HCT116 (cell line): ENCODE measurements around the gene TACC2. TPM values are rescaled to one million over a fixed set of nuclear protein-coding genes. Genes with fewer than 3 reads are reported as not detected.

Experiments used
- ATAC-seq: fragments of 200-7000 bp; cut with Tn5 transposase; 2 replicates; pipeline ENCODE4 v1.9.1; 2020; ENCODE audit warnings: mild to moderate bottlenecking, moderate library complexity
- BruUV-seq: library from RNA; stranded (reverse); fragments of 400-500 nt; replicated peaks from 2 replicates; lab custom pipeline; 2021; lab: Mats Ljungman, UMichigan
- CTCF ChIA-PET: fragments of 300-600 bp; sonication (Branson Sonifier 250); formaldehyde crosslinking; loops from one replicate; lab custom pipeline; 2021; ENCODE audit warnings: antibody characterized with exemption; lab: Charles Lee
- POLR2A ChIA-PET: fragments of 300-600, 350-600 bp; sonication (Branson Sonifier 250); formaldehyde crosslinking; loops from one replicate; lab custom pipeline; 2021; ENCODE audit warnings: antibody characterized with exemption; lab: Charles Lee
- RAD21 ChIA-PET, 2 experiments: fragments of 300-600 bp; sonication (Branson Sonifier 250); formaldehyde crosslinking; loops; one replicate each; lab custom pipeline; 2023; ENCODE audit warnings: low total read pairs in 2 of 2; ENCODE audit not compliant: uncharacterized antibody in 2 of 2, unreplicated experiment in 2 of 2, low non-redundant PET in 1 of 2; lab: Charles Lee
- DNase-seq: peaks from one replicate; pipeline ENCODE4 v3.0.0-alpha.2; 2010; ENCODE audit warnings: low read depth, low spot score
- H2AFZ ChIP-seq: fragments of 200-600 bp; shearing (Covaris generic), sonication (generic); 2 replicates; pipeline ENCODE4 v1.6.1; 2017; ENCODE audit warnings: low read depth, mixed run types, mixed read lengths, antibody characterized with exemption, low read length; ENCODE audit not compliant: poor library complexity, severe bottlenecking
- H3K27ac ChIP-seq: 2 replicates; pipeline ENCODE4 v1.5.1; 2012; ENCODE audit warnings: low read depth, low read length
- H3K27me3 ChIP-seq: fragments of 200-600 bp; sonication (generic); 2 replicates; pipeline ENCODE4 v1.6.1; 2016; ENCODE audit warnings: mixed run types, low read length, mixed read lengths; ENCODE audit not compliant: insufficient read depth
- H3K36me3 ChIP-seq, 2 experiments: fragments of 200-500 bp in 1 of 2; fragments of 200-600 bp in 1 of 2; sonication (Bioruptor generic) in 1 of 2; sonication (generic) in 1 of 2; 2 replicates each; pipeline versions ENCODE4 v1.5.1 to v1.6.1; 2014 to 2016; ENCODE audit warnings: low read length in 2 of 2, inconsistent platforms in 1 of 2, mixed read lengths in 1 of 2, mixed run types in 1 of 2; ENCODE audit not compliant: insufficient read depth in 2 of 2, control insufficient read depth in 1 of 2
- H3K4me1 ChIP-seq, 2 experiments: fragments of 200-600 bp in 1 of 2; sonication (generic) in 1 of 2; 2 replicates each; pipeline versions ENCODE4 v1.5.1 to v1.6.1; 2012 to 2017; ENCODE audit warnings: low read length in 2 of 2, inconsistent platforms in 1 of 2, mild to moderate bottlenecking in 1 of 2, mixed read lengths in 1 of 2, mixed run types in 1 of 2, moderate library complexity in 1 of 2; ENCODE audit not compliant: insufficient read depth in 2 of 2, control insufficient read depth in 1 of 2
- H3K4me2 ChIP-seq: fragments of 200-600 bp; sonication (generic); 2 replicates; pipeline ENCODE4 v1.6.1; 2017; ENCODE audit warnings: mixed run types, low read length, mixed read lengths
- H3K4me3 ChIP-seq, 2 experiments: fragments of 200-600 bp in 1 of 2; sonication (generic) in 1 of 2; replicated peaks in 1 of 2; 2 replicates each; pipeline ENCODE4 v1.5.1; 2011 to 2016; ENCODE audit warnings: low read length in 2 of 2, control low read depth in 1 of 2, low read depth in 1 of 2, mild to moderate bottlenecking in 1 of 2, mixed read lengths in 1 of 2, mixed run types in 1 of 2
- H3K79me2 ChIP-seq: fragments of 200-600 bp; sonication (generic); 2 replicates; pipeline ENCODE4 v1.6.1; 2017; ENCODE audit warnings: mild to moderate bottlenecking, mixed run types, low read length, moderate library complexity, mixed read lengths; ENCODE audit not compliant: insufficient read depth
- H3K9ac ChIP-seq: fragments of 200-600 bp; sonication (generic); 2 replicates; pipeline ENCODE4 v1.6.1; 2016; ENCODE audit warnings: low read length, mixed read lengths
- H3K9me2 ChIP-seq: fragments of 200-600 bp; sonication (generic), shearing (Covaris generic); 2 replicates; pipeline ENCODE4 v1.6.1; 2017; ENCODE audit warnings: mixed run types, mild to moderate bottlenecking, moderate library complexity; ENCODE audit not compliant: insufficient read depth
- H3K9me3 ChIP-seq, 2 experiments: fragments of 200-500 bp in 1 of 2; fragments of 200-600 bp in 1 of 2; sonication (Bioruptor generic) in 1 of 2; sonication (generic) in 1 of 2; 2 replicates each; pipeline ENCODE4 v1.6.1; 2014 to 2017; ENCODE audit warnings: low read length in 2 of 2, mixed read lengths in 2 of 2, inconsistent platforms in 1 of 2, low read depth in 1 of 2, mild to moderate bottlenecking in 1 of 2, mixed run types in 1 of 2, moderate library complexity in 1 of 2; ENCODE audit not compliant: control insufficient read depth in 1 of 2, insufficient read depth in 1 of 2
- H4K20me1 ChIP-seq: fragments of 200-600 bp; sonication (generic), shearing (Covaris generic); 2 replicates; pipeline ENCODE4 v1.6.1; 2017; ENCODE audit warnings: mixed run types, mild to moderate bottlenecking, moderate library complexity; ENCODE audit not compliant: insufficient read depth
- ATF3 ChIP-seq: IDR thresholded peaks from 2 replicates; pipeline ENCODE4 v1.6.1; 2012
- CBX3 ChIP-seq: IDR thresholded peaks from 2 replicates; pipeline ENCODE4 v1.6.1; 2012; ENCODE audit warnings: low read depth
- CTCF ChIP-seq, 3 experiments: fragments of 200-600 bp in 1 of 3; sonication (generic) in 1 of 3; IDR thresholded peaks in 2 of 3; conservative IDR thresholded peaks in 1 of 3; 2 replicates each; pipeline ENCODE4 v1.5.1; 2012 to 2017; ENCODE audit warnings: low read depth in 2 of 3, low read length in 2 of 3, antibody characterized with exemption in 1 of 3, borderline replicate concordance in 1 of 3, control low read depth in 1 of 3, mild to moderate bottlenecking in 1 of 3, mixed read lengths in 1 of 3, mixed run types in 1 of 3, moderate library complexity in 1 of 3; ENCODE audit not compliant: insufficient read depth in 1 of 3
- EGR1 ChIP-seq: IDR thresholded peaks from 2 replicates; pipeline ENCODE4 v1.6.1; 2012; ENCODE audit warnings: low read depth
- ELF1 ChIP-seq: IDR thresholded peaks from 2 replicates; pipeline ENCODE4 v1.6.1; 2012; ENCODE audit warnings: low read depth, borderline replicate concordance
- EZH2 ChIP-seq: fragments of 200-600 bp; sonication (generic); IDR thresholded peaks from 2 replicates; pipeline ENCODE4 v1.6.1; 2017; ENCODE audit warnings: antibody characterized with exemption, mixed run types
- RAD21 ChIP-seq: IDR thresholded peaks from 2 replicates; pipeline ENCODE4 v1.6.1; 2012; ENCODE audit warnings: low read depth, mild to moderate bottlenecking
- SIN3A ChIP-seq: IDR thresholded peaks from 2 replicates; pipeline ENCODE4 v1.6.1; 2012; ENCODE audit warnings: low read depth
- SP1 ChIP-seq: IDR thresholded peaks from 2 replicates; pipeline ENCODE4 v1.6.1; 2012; ENCODE audit warnings: low read depth
- SRF ChIP-seq: IDR thresholded peaks from 2 replicates; pipeline ENCODE4 v1.6.1; 2012; ENCODE audit warnings: low read depth
- YY1 ChIP-seq: IDR thresholded peaks from 2 replicates; pipeline ENCODE4 v1.6.1; 2011; ENCODE audit warnings: low read length, low read depth, moderate library complexity, mild to moderate bottlenecking; ENCODE audit not compliant: insufficient replicate concordance; ENCODE audit errors: extremely low read depth
- ZBTB33 ChIP-seq: IDR thresholded peaks from 2 replicates; pipeline ENCODE4 v1.6.1; 2011; ENCODE audit warnings: mild to moderate bottlenecking, low read length, moderate library complexity; ENCODE audit not compliant: insufficient replicate concordance; ENCODE audit errors: extremely low read depth
- ZFX ChIP-seq: fragments of 450-650 bp; IDR thresholded peaks from 2 replicates; pipeline ENCODE4 v1.6.1; 2017
- intact Hi-C: fragments of 100-400 bp; cut with micrococcal nuclease; formaldehyde crosslinking; loops from 2 replicates; pipeline ENCODE4 v1.10.0; 2022
- total RNA-seq: library from RNA; stranded (reverse); gene quantifications from one replicate; pipeline ENCODE4 v1.2.1, GENCODE V29; 2021; ENCODE audit not compliant: unreplicated experiment

The TACC2 gene
- total RNA-seq, 1 experiment from 2014 or later: 38.6 TPM

GRCh38 chr10:122044045-122044661, 55.2 kb downstream of the TACC2 start (continued):
- TF ChIP-seq SP1 (peak; percentile 38; the same call in 1 of the 2 replicates), CBX3 (peak; percentile 61; the same call in 1 of the 2 replicates)

- no peak for TF ChIP-seq CBX3
- no peak for TF ChIP-seq RAD21
- no peak for TF ChIP-seq SIN3A
- no peak for TF ChIP-seq ATF3
- TF ChIP-seq EGR1: no peak
- TF ChIP-seq ZFX: no peak
- no peak for TF ChIP-seq YY1
- no peak for TF ChIP-seq SRF
- no peak for TF ChIP-seq EZH2
- TF ChIP-seq CTCF (IDR thresholded peaks at IDR 0.05 in 2 of 3, conservative IDR thresholded peaks at IDR 0.05 in 1 of 3; ENCODE audit: borderline replicate concordance in 1 of 3, insufficient read depth in 1 of 3, low read depth in 2 of 3, low read length in 2 of 3): no peak
- TF ChIP-seq ELF1: no peak
- TF ChIP-seq ZBTB33: no peak
- TF ChIP-seq, all 23 proteins: peak for 0
- RAD21 ChIA-PET: no interaction called here
- no peaks in the 10 kb centered on the region for H3K9me3 ChIP-seq
- no peaks in the 10 kb centered on the region for H4K20me1 ChIP-seq
- ATAC-seq: no peak
- H3K36me3 ChIP-seq: no peaks in the 10 kb centered on the region
- intact Hi-C loops: loop anchor here (1.0 kb wide), 1 partner anchor 82 kb away; no protein-coding TSS in a partner anchor
- peak overlapping the region; percentile 60 for H3K4me2 ChIP-seq
- no peak for DNase-seq
- H3K4me1 ChIP-seq: peaks cover 15 to 20% of the 10 kb centered on the region in 2 experiments
- POLR2A ChIA-PET: interaction anchor here (1.2 kb wide), 2 partner anchors 18 to 68 kb away, joined by 4 read pairs; no protein-coding TSS in a partner anchor
- CTCF ChIA-PET: interaction anchor here (1.5 kb wide), 1 partner anchor 11 kb away, joined by 3 read pairs; no protein-coding TSS in a partner anchor
- H3K4me3 ChIP-seq: peak overlapping the region in 1 of 2 experiments; percentile 5; a peak in 1 of 4 replicates
- H2AFZ ChIP-seq: peak overlapping the region; percentile 85
- no TSS peak for BruUV-seq
- no peak overlapping the region for H3K27ac ChIP-seq
- no peaks in the 10 kb centered on the region for H3K79me2 ChIP-seq
- H3K9me2 ChIP-seq: no peaks in the 10 kb centered on the region
- H3K9ac ChIP-seq: 0 out of 2 replicates have a peak overlapping the region, but pooled peaks have one; percentile 8
- H3K27me3 ChIP-seq: no peaks in the 10 kb centered on the region
These were observed 55.8 kb downstream of the TACC2 start for GRCh38 chr10:122044713-122045112.
